SK-N-SH treated with all-trans-retinoic acid at 6 μM for 48 hours (cell line): ENCODE measurements around the gene PFDN5.

Source experiments
- ATAC-seq: fragments of 200-7000 bp; cut with Tn5 transposase; 3 replicates; pipeline ENCODE4 v1.9.1; 2020; ENCODE audit warnings: mild to moderate bottlenecking, moderate library complexity
- ARNTL ChIP-seq: fragments of 450-650 bp; formaldehyde crosslinking; IDR thresholded peaks from 2 replicates; pipeline ENCODE4 v1.5.0; 2020; ENCODE audit warnings: low read depth, mild to moderate bottlenecking, moderate library complexity, borderline replicate concordance
- CREB5 ChIP-seq: fragments of 250-450 bp; sonication (Bioruptor Pico); IDR thresholded peaks from 2 replicates; pipeline ENCODE4 v1.5.1; 2020; ENCODE audit warnings: low read depth, mild to moderate bottlenecking, moderate library complexity
- CSDC2 ChIP-seq: fragments of 250-450 bp; sonication (Bioruptor Pico); IDR thresholded peaks from 2 replicates; pipeline ENCODE4 v1.5.0; 2020; ENCODE audit warnings: mild to moderate bottlenecking, moderate library complexity
- CSRNP3 ChIP-seq: fragments of 250-450 bp; sonication (Bioruptor Pico); IDR thresholded peaks from 2 replicates; pipeline ENCODE4 v1.5.1; 2021; ENCODE audit warnings: mild to moderate bottlenecking, moderate library complexity
- ESRRG ChIP-seq: fragments of 250-450 bp; sonication (Bioruptor Pico); IDR thresholded peaks from 2 replicates; pipeline ENCODE4 v1.6.1; 2021; ENCODE audit warnings: mild to moderate bottlenecking
- GLIS3 ChIP-seq: fragments of 250-450 bp; sonication (Bioruptor Pico); IDR thresholded peaks from 2 replicates; pipeline ENCODE4 v1.5.0; 2020; ENCODE audit warnings: mild to moderate bottlenecking, moderate library complexity
- ISL1 ChIP-seq: fragments of 250-450 bp; sonication (Bioruptor Pico); IDR thresholded peaks from 2 replicates; pipeline ENCODE4 v2.1.2; 2022; ENCODE audit warnings: mild to moderate bottlenecking, moderate library complexity
- PPARA ChIP-seq: fragments of 250-450 bp; sonication (Bioruptor Pico); IDR thresholded peaks from 2 replicates; pipeline ENCODE4 v1.5.0; 2020; ENCODE audit warnings: mild to moderate bottlenecking, borderline replicate concordance
- RARB ChIP-seq: fragments of 250-450 bp; sonication (Bioruptor Pico); IDR thresholded peaks from 2 replicates; pipeline ENCODE4 v1.8.0; 2021; ENCODE audit warnings: mild to moderate bottlenecking, moderate library complexity
- SNAI2 ChIP-seq: fragments of 250-450 bp; sonication (Bioruptor Pico); IDR thresholded peaks from 2 replicates; pipeline ENCODE4 v1.5.0; 2020; ENCODE audit warnings: mild to moderate bottlenecking, moderate library complexity
- TCF4 ChIP-seq: fragments of 250-450 bp; sonication (Bioruptor Pico); IDR thresholded peaks from 2 replicates; pipeline ENCODE4 v1.8.0; 2021; ENCODE audit warnings: mild to moderate bottlenecking, moderate library complexity, borderline replicate concordance
- TOX ChIP-seq: fragments of 250-450 bp; sonication (Bioruptor Pico); IDR thresholded peaks from 2 replicates; pipeline ENCODE4 v1.8.0; 2021; ENCODE audit warnings: mild to moderate bottlenecking, moderate library complexity, borderline replicate concordance
- ZC3H10 ChIP-seq: fragments of 250-450 bp; sonication (Bioruptor Pico); IDR thresholded peaks from 2 replicates; pipeline ENCODE4 v1.5.1; 2021; ENCODE audit warnings: mild to moderate bottlenecking, moderate library complexity
- ZFP30 ChIP-seq: fragments of 450-650 bp; formaldehyde crosslinking; IDR thresholded peaks from 2 replicates; pipeline ENCODE4 v1.5.0; 2022; ENCODE audit warnings: mild to moderate bottlenecking, moderate library complexity
- ZNF565 ChIP-seq: fragments of 450-650 bp; formaldehyde crosslinking; conservative IDR thresholded peaks from 2 replicates; pipeline ENCODE4 v1.5.0; 2020; ENCODE audit warnings: low read depth, mild to moderate bottlenecking, moderate library complexity
- ZNF70 ChIP-seq: fragments of 450-650 bp; formaldehyde crosslinking; IDR thresholded peaks from 2 replicates; pipeline ENCODE4 v1.5.0; 2020; ENCODE audit warnings: mild to moderate bottlenecking, moderate library complexity
- ZNF8 ChIP-seq: fragments of 450-650 bp; formaldehyde crosslinking; IDR thresholded peaks from 2 replicates; pipeline ENCODE4 v1.5.0; 2020; ENCODE audit warnings: mild to moderate bottlenecking, moderate library complexity
- TF ChIP-seq, protein P1 (sequence below): fragments of 250-450 bp; sonication (Bioruptor Pico); IDR thresholded peaks from 2 replicates; pipeline ENCODE4 v1.8.0; 2020; ENCODE audit warnings: mild to moderate bottlenecking, moderate library complexity, borderline replicate concordance
- TF ChIP-seq, protein P2 (sequence below): fragments of 250-450 bp; sonication (Bioruptor Pico); IDR thresholded peaks from 2 replicates; pipeline ENCODE4 v1.5.0; 2020; ENCODE audit warnings: mild to moderate bottlenecking, moderate library complexity

The PFDN5 gene

GRCh38 chr12:53340398-53340797 is 45.1 kb downstream of the PFDN5 start (continued):
- TF ChIP-seq CSRNP3 (CRISPR knock-in tag): no peak

GRCh38 chr12:53343449-53343848 is 48.1 kb downstream of the PFDN5 start:
- TF ChIP-seq CSRNP3 (CRISPR knock-in tag) (no peak), ARNTL (no peak)
- ATAC-seq: no peak

DNA sequence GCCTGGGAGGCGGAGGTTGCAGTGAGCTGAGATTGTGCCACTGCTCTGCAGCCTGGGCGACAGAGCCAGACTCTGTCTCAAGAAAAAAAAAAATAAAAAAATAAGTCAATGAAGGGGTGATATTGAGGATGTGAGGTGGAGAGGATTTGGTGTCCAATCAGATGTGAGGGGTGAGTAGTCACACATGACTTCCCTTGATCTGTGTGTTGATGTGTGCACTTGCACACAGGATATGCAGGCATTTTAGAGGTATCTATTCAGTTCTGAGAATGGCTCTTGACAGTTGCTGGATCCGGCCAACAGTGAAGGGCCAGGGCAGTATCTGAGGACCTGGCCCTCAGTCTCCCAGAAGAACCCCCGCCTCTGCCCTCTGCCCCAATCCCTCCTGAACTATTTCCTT is 48.6 kb downstream of the PFDN5 start:
- no peak for TF ChIP-seq GLIS3 (CRISPR knock-in tag)
- TF ChIP-seq ZNF565 (CRISPR knock-in tag): no peak
- no peak for TF ChIP-seq RARB (CRISPR knock-in tag)
- no peak for TF ChIP-seq CREB5 (CRISPR knock-in tag)
- no peak for TF ChIP-seq ZNF8 (CRISPR knock-in tag)
- no peak for TF ChIP-seq TOX (CRISPR knock-in tag)
- no peak for TF ChIP-seq ZC3H10
- TF ChIP-seq PPARA (CRISPR knock-in tag): no peak
- no peak for TF ChIP-seq ARNTL
- no peak for TF ChIP-seq ESRRG (CRISPR knock-in tag)
- TF ChIP-seq, protein P1, sequence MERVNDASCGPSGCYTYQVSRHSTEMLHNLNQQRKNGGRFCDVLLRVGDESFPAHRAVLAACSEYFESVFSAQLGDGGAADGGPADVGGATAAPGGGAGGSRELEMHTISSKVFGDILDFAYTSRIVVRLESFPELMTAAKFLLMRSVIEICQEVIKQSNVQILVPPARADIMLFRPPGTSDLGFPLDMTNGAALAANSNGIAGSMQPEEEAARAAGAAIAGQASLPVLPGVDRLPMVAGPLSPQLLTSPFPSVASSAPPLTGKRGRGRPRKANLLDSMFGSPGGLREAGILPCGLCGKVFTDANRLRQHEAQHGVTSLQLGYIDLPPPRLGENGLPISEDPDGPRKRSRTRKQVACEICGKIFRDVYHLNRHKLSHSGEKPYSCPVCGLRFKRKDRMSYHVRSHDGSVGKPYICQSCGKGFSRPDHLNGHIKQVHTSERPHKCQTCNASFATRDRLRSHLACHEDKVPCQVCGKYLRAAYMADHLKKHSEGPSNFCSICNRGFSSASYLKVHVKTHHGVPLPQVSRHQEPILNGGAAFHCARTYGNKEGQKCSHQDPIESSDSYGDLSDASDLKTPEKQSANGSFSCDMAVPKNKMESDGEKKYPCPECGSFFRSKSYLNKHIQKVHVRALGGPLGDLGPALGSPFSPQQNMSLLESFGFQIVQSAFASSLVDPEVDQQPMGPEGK (CRISPR knock-in tag): no peak
- TF ChIP-seq ISL1 (CRISPR knock-in tag): no peak
- no peak for TF ChIP-seq CSDC2 (CRISPR knock-in tag)
- TF ChIP-seq CSRNP3 (CRISPR knock-in tag): no peak
- no peak for TF ChIP-seq TCF4 (CRISPR knock-in tag)
- no peak for TF ChIP-seq SNAI2 (CRISPR knock-in tag)
- TF ChIP-seq, protein P2, sequence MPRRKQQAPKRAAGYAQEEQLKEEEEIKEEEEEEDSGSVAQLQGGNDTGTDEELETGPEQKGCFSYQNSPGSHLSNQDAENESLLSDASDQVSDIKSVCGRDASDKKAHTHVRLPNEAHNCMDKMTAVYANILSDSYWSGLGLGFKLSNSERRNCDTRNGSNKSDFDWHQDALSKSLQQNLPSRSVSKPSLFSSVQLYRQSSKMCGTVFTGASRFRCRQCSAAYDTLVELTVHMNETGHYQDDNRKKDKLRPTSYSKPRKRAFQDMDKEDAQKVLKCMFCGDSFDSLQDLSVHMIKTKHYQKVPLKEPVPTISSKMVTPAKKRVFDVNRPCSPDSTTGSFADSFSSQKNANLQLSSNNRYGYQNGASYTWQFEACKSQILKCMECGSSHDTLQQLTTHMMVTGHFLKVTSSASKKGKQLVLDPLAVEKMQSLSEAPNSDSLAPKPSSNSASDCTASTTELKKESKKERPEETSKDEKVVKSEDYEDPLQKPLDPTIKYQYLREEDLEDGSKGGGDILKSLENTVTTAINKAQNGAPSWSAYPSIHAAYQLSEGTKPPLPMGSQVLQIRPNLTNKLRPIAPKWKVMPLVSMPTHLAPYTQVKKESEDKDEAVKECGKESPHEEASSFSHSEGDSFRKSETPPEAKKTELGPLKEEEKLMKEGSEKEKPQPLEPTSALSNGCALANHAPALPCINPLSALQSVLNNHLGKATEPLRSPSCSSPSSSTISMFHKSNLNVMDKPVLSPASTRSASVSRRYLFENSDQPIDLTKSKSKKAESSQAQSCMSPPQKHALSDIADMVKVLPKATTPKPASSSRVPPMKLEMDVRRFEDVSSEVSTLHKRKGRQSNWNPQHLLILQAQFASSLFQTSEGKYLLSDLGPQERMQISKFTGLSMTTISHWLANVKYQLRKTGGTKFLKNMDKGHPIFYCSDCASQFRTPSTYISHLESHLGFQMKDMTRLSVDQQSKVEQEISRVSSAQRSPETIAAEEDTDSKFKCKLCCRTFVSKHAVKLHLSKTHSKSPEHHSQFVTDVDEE (CRISPR knock-in tag): no peak
- TF ChIP-seq ZFP30: no peak
- TF ChIP-seq, all 23 proteins: peak for 0
- ATAC-seq: no peak

DNA sequence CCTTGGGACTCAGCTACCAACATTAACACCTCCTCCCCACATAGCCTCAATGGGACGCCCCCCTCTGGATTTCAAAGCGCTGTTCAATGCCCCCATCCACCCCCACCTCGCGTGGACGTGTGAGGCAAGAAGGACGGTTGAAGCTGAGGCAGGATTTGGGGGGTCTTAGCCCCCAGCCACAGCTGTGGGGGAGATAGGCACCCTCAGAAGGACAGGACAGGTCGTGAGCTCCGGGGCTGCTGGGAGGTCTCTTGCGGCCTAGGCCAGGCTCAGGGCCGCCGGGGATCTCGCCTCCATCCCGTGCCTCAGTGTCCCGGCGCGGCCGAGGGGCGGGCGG is 49.1 kb downstream of the PFDN5 start:
- TF ChIP-seq ZNF70 (CRISPR knock-in tag): no peak
- no peak for TF ChIP-seq CREB5 (CRISPR knock-in tag)
- TF ChIP-seq ISL1 (CRISPR knock-in tag): no peak
- TF ChIP-seq ESRRG (CRISPR knock-in tag): no peak
- TF ChIP-seq, all 23 proteins: peak for 0
- no peak for ATAC-seq
